Small intestine (tissue), 7 donors: ENCODE measurements around the gene BABAM2. TPM values are rescaled to one million over a fixed set of nuclear protein-coding genes. Genes with fewer than 3 reads are reported as not detected.
A peak's percentile ranks its signal among the peaks of the same experiment; 100 is the strongest.

ENCODE experiments used
- DNase-seq, 2 donors: peaks; one replicate each; pipeline versions ENCODE4 v3.0.0 to v3.0.0-alpha.2; 2013
- FAIRE-seq: peaks from 2 replicates; lab custom pipeline; 2012; peaks lifted over from hg19 to GRCh38; lab: Jason Lieb, UNC
- H3K27ac ChIP-seq, 3 donors: one replicate each; pipeline ENCODE4 v1.5.1; 2013; ENCODE audit warnings: low read length in 2 of 3, mild to moderate bottlenecking in 2 of 3, control low read depth in 1 of 3, inconsistent platforms in 1 of 3, low read depth in 1 of 3, moderate library complexity in 1 of 3
- H3K27me3 ChIP-seq, 3 donors: one replicate each; pipeline ENCODE4 v1.6.1; 2013; ENCODE audit warnings: low read length in 3 of 3, inconsistent platforms in 1 of 3; ENCODE audit not compliant: control insufficient read depth in 3 of 3, insufficient read depth in 3 of 3
- H3K36me3 ChIP-seq, 3 donors: one replicate each; pipeline ENCODE4 v1.6.1; 2013; ENCODE audit warnings: low read length in 3 of 3, inconsistent platforms in 1 of 3, low read depth in 1 of 3, mild to moderate bottlenecking in 1 of 3, moderate library complexity in 1 of 3; ENCODE audit not compliant: control insufficient read depth in 3 of 3, insufficient read depth in 2 of 3
- H3K4me1 ChIP-seq, 3 donors: one replicate each; pipeline ENCODE4 v1.6.1; 2013; ENCODE audit warnings: low read length in 2 of 3, inconsistent platforms in 1 of 3, low read depth in 1 of 3, mild to moderate bottlenecking in 1 of 3, moderate library complexity in 1 of 3; ENCODE audit not compliant: control insufficient read depth in 3 of 3, insufficient read depth in 2 of 3
- H3K4me3 ChIP-seq, 3 donors: one replicate each; pipeline ENCODE4 v1.5.1; 2013; ENCODE audit warnings: low read length in 3 of 3, control low read depth in 1 of 3, inconsistent platforms in 1 of 3, low read depth in 1 of 3, mild to moderate bottlenecking in 1 of 3, moderate library complexity in 1 of 3
- H3K9me3 ChIP-seq, 2 donors: one replicate each; pipeline ENCODE4 v1.6.1; 2013; ENCODE audit warnings: low read depth in 1 of 2, low read length in 1 of 2; ENCODE audit not compliant: control insufficient read depth in 2 of 2, insufficient read depth in 1 of 2
- WGBS, 3 donors: extraction: QIAGEN DNeasy Blood & Tissue Kit; methylation state at CpG; one replicate each; pipeline ENCODE4 v1.1.7; 2013; 5-methylcytosine and 5-hydroxymethylcytosine counted together
- polyA plus RNA-seq, 4 donors: library from polyadenylated mRNA; stranded (reverse) in 3 of 4; unstranded in 1 of 4; fragments of 200-250 nt in 3 of 4; fragments of 120-200 nt in 1 of 4; gene quantifications; one replicate each; pipeline versions ENCODE4 v1.2.1 to v1.2.3, GENCODE V29; 2013
- donor health status: healthy with polysubstance abuse.
- donor health status: control.
- donor health status: control.
- donor health status: Bipolar disorder and iron deficiency.
- donor health status: healthy.

BABAM2 gene
- polyA plus RNA-seq, 4 donors = 19.5 to 38.6 (median 21.5) TPM

- 29 to 49% (median 44%) methylated on average over 2 of the region's 2 CpGs for WGBS, 3 donors
- FAIRE-seq = no peak
These were observed 98.2 kb downstream of the BABAM2 start for GRCh38 chr2:27988718-27989117.

GRCh38 chr2:27989149-27989548, 98.6 kb downstream of the BABAM2 start:
- DNase-seq (no peak), FAIRE-seq (no peak)
- H3K9me3 ChIP-seq = no peaks in the 10 kb centered on the region
- H3K4me3 ChIP-seq = no peak overlapping the region
- no peaks in the 10 kb centered on the region for H3K36me3 ChIP-seq
- 92 to 97% (median 94%) methylated on average over 2 of the region's 2 CpGs for WGBS, 3 donors
- H3K27me3 ChIP-seq = no peaks in the 10 kb centered on the region
- peaks cover 0 to 3% (median 0%) of the 10 kb centered on the region in 3 donors for H3K4me1 ChIP-seq
- no peak overlapping the region for H3K27ac ChIP-seq

More at GRCh38 chr2:27988718-27989117, 98.2 kb downstream of the BABAM2 start:
- DNase-seq = peak in 1 of 2 donors; percentile 22
- Histone ChIP-seq H3K36me3 (no peaks in the 10 kb centered on the region), H3K27ac (no peak overlapping the region), H3K4me1 (peaks cover 0 to 3% (median 0%) of the 10 kb centered on the region in 3 donors), H3K27me3 (no peaks in the 10 kb centered on the region), H3K9me3 (no peaks in the 10 kb centered on the region), H3K4me3 (no peak overlapping the region)

GRCh38 chr2:27990030-27990590, 99.6 kb downstream of the BABAM2 start:
- Histone ChIP-seq H3K27me3 (no peaks in the 10 kb centered on the region), H3K36me3 (peaks cover 0 to 3% (median under 1%) of the 10 kb centered on the region in 3 donors), H3K4me3 (no peak overlapping the region), H3K4me1 (peaks cover 0 to 3% (median 0%) of the 10 kb centered on the region in 3 donors), H3K27ac (no peak overlapping the region), H3K9me3 (peaks cover 0 to 3% of the 10 kb centered on the region in 2 donors)
- FAIRE-seq = no peak
- peak in 1 of 2 donors; percentile 43 for DNase-seq
- WGBS, 3 donors = 57 to 93% (median 70%) methylated on average over 4 of the region's 4 CpGs

- WGBS, 3 donors = 72 to 100% (median 97%) methylated on average over 1 of the region's 1 CpG
- no peak for FAIRE-seq
These were observed 100.6 kb downstream of the BABAM2 start for GRCh38 chr2:27991146-27991545.

GRCh38 chr2:27992787-27993401, 102.4 kb downstream of the BABAM2 start:
- FAIRE-seq (no peak), DNase-seq (peak; percentile 21 to 27)
- Histone ChIP-seq H3K27me3 (no peaks in the 10 kb centered on the region), H3K27ac (no peak overlapping the region), H3K4me3 (no peak overlapping the region), H3K9me3 (peaks cover 0 to 5% of the 10 kb centered on the region in 2 donors), H3K36me3 (peaks cover 0 to 4% (median 2%) of the 10 kb centered on the region in 3 donors), H3K4me1 (peaks cover 0 to 3% (median 0%) of the 10 kb centered on the region in 3 donors)

More at GRCh38 chr2:27991146-27991545, 100.6 kb downstream of the BABAM2 start:
- Histone ChIP-seq H3K9me3 (peaks cover 0 to 5% of the 10 kb centered on the region in 2 donors), H3K27ac (no peak overlapping the region), H3K4me1 (peaks cover 0 to 3% (median 0%) of the 10 kb centered on the region in 3 donors), H3K4me3 (no peak overlapping the region), H3K27me3 (no peaks in the 10 kb centered on the region), H3K36me3 (peaks cover 0 to 4% (median 2%) of the 10 kb centered on the region in 3 donors)
- DNase-seq = no peak

- H3K27me3 ChIP-seq = no peaks in the 10 kb centered on the region
- H3K4me3 ChIP-seq = no peak overlapping the region
- no peak for FAIRE-seq
- peaks cover 0 to 1% (median 0%) of the 10 kb centered on the region in 3 donors for H3K4me1 ChIP-seq
- peaks cover 0 to 5% of the 10 kb centered on the region in 2 donors for H3K9me3 ChIP-seq
- no peak overlapping the region for H3K27ac ChIP-seq
- DNase-seq = no peak
- H3K36me3 ChIP-seq = peaks cover 0 to 4% (median 2%) of the 10 kb centered on the region in 3 donors
- 21 to 56% (median 48%) methylated on average over 1 of the region's 1 CpG for WGBS, 3 donors
These were observed 102.9 kb downstream of the BABAM2 start for GRCh38 chr2:27993402-27993787.

- 89 to 97% (median 96%) methylated on average over 5 of the region's 5 CpGs for WGBS, 3 donors
- Histone ChIP-seq H3K4me3 (no peak overlapping the region), H3K9me3 (peaks cover 0 to 5% of the 10 kb centered on the region in 2 donors), H3K27ac (no peak overlapping the region), H3K4me1 (no peaks in the 10 kb centered on the region), H3K36me3 (peaks cover 0 to 4% (median 2%) of the 10 kb centered on the region in 3 donors), H3K27me3 (no peaks in the 10 kb centered on the region)
- FAIRE-seq = no peak
- DNase-seq = no peak
These were observed 103.6 kb downstream of the BABAM2 start for GRCh38 chr2:27993950-27994728.

- FAIRE-seq (no peak), DNase-seq (no peak)
- 67 to 89% (median 89%) methylated on average over 5 of the region's 5 CpGs for WGBS, 3 donors
- H3K4me1 ChIP-seq = no peaks in the 10 kb centered on the region
- H3K27me3 ChIP-seq = no peaks in the 10 kb centered on the region
- no peak overlapping the region for H3K27ac ChIP-seq
- H3K4me3 ChIP-seq = no peak overlapping the region
- H3K9me3 ChIP-seq = peaks cover 0 to 5% of the 10 kb centered on the region in 2 donors
- H3K36me3 ChIP-seq = peaks cover 0 to 4% (median 2%) of the 10 kb centered on the region in 3 donors
These were observed 105.8 kb downstream of the BABAM2 start for GRCh38 chr2:27996156-27996922.
